ENCODE results near the gene EGFL8. TPM values are rescaled to one million over a fixed set of nuclear protein-coding genes. Genes with fewer than 3 reads are reported as not detected.

Gene EGFL8
- total and polyA plus RNA-seq, 9 of the 15 experiments (the other 6 are each of a cell fraction or from before 2014, with no cell fraction given) = 2.2 to 47.4 (median 14.2) TPM

GRCh38 chr6:32131439-32131948 lies 32.9 kb upstream of the EGFL8 start (continued):
- TF ChIP-seq MXI1 (IDR thresholded peaks at IDR 0.05; ENCODE audit: low read depth, low read length) (peak; percentile 80; the same call in 1 of the 2 replicates), NCOA6 (IDR thresholded peaks at IDR 0.05) (no peak)

GRCh38 chr6:32132110-32132509 lies 32.3 kb upstream of the EGFL8 start:
- Histone ChIP-seq H3K27me3 (ENCODE audit: control insufficient read depth in 2 of 2, insufficient read depth in 2 of 2, low read length in 2 of 2) (no peaks in the 10 kb centered on the region), H2AFZ (ENCODE audit: low read depth, low read length) (no peak overlapping the region), H3K4me2 (ENCODE audit: insufficient read depth, low read length) (peak overlapping the region; percentile 17; the same call in 1 of the 2 replicates), H3K9ac (ENCODE audit: insufficient read depth in 1 of 2, low read depth in 2 of 2, low read length in 2 of 2) (no peak overlapping the region), H3K27ac (ENCODE audit: extremely low read depth, low read depth, low read length) (peak overlapping the region; percentile 5; the same call in 1 of the 3 replicates), H3K4me1 (replicated peaks in 1 of 2; ENCODE audit: control insufficient read depth in 2 of 2, insufficient read depth in 2 of 2, low read length in 2 of 2) (peaks cover 33 to 43% of the 10 kb centered on the region in 2 experiments), H3K79me2 (ENCODE audit: control insufficient read depth, insufficient read depth, low read length) (peaks cover 27% of the 10 kb centered on the region), H3K9me3 (replicated peaks; ENCODE audit: control insufficient read depth, insufficient read depth, low read depth, low read length) (no peaks in the 10 kb centered on the region), H4K20me1 (replicated peaks; ENCODE audit: control insufficient read depth, insufficient read depth, low read length) (no peaks in the 10 kb centered on the region), H3K36me3 (ENCODE audit: control insufficient read depth, insufficient read depth, low read length) (no peaks in the 10 kb centered on the region; the same call in 2 of the 3 replicates), H3K4me3 (no peak overlapping the region), H3K9me1 (ENCODE audit: control insufficient read depth, insufficient read depth, low read length) (no peaks in the 10 kb centered on the region)
- CTCF ChIA-PET (ENCODE audit: low intra/inter-chr PET ratio) = no interaction called here
- POLR2A ChIA-PET = interaction anchor here (0.5 to 3.9 kb wide), 13 partner anchors 10 to 429 kb away, joined by 3 to 23 read pairs (median 4); no protein-coding TSS in a partner anchor
- no peak for DNase-seq (ENCODE audit: extremely low read depth in 1 of 4, low spot score in 3 of 4)
- FAIRE-seq = no peak
- TF ChIP-seq HOXB6 (CRISPR knock-in tag; IDR thresholded peaks at IDR 0.05; ENCODE audit: borderline replicate concordance) = peak; percentile 58; the same call in 1 of the 2 replicates
- TF ChIP-seq BRD4 (IDR thresholded peaks at IDR 0.05) = no peak
- ATAC-seq = no peak
- intact Hi-C loops (cut with micrococcal nuclease) (loop anchor here (5.0 kb wide), 1 partner anchor 1070 kb away; the partner anchor contains the start of genes HSD17B8, RXRB and SLC39A7), in situ Hi-C loops (cut with MboI) (no loop called here)
- no TSS peak for BruUV-seq (replicated peaks)

All from K562 (cell line).